H9 (cell line): ENCODE results near the gene PASD1. TPM values are rescaled to one million over a fixed set of nuclear protein-coding genes. Genes with fewer than 3 reads are reported as not detected.

Source experiments
- DNase-seq: peaks from one replicate; pipeline ENCODE4 v3.0.0-alpha.2; 2017
- H2AFZ ChIP-seq: one replicate; pipeline ENCODE4 v1.6.1; 2013; ENCODE audit warnings: mild to moderate bottlenecking, low read length, control low read depth, moderate library complexity
- H2AK5ac ChIP-seq: 2 replicates; pipeline ENCODE4 v1.6.1; 2013; ENCODE audit warnings: low read length, control low read depth, mixed read lengths; ENCODE audit not compliant: insufficient read length
- H2BK120ac ChIP-seq: one replicate; pipeline ENCODE4 v1.6.1; 2013; ENCODE audit warnings: low read depth, mild to moderate bottlenecking, low read length, control low read depth, inconsistent platforms; ENCODE audit not compliant: poor library complexity, severe bottlenecking
- H2BK12ac ChIP-seq: 2 replicates; pipeline ENCODE4 v1.6.1; 2013; ENCODE audit warnings: low read length, control low read depth, mixed read lengths, low read depth; ENCODE audit not compliant: insufficient read length
- H2BK15ac ChIP-seq: 2 replicates; pipeline ENCODE4 v1.6.1; 2013; ENCODE audit warnings: low read depth, low read length, control low read depth
- H2BK20ac ChIP-seq: one replicate; pipeline ENCODE4 v1.6.1; 2013; ENCODE audit warnings: low read depth, mild to moderate bottlenecking, low read length, control low read depth, inconsistent platforms; ENCODE audit not compliant: poor library complexity, severe bottlenecking
- H2BK5ac ChIP-seq: 2 replicates; pipeline ENCODE4 v1.6.1; 2013; ENCODE audit warnings: low read length, control low read depth, mixed read lengths; ENCODE audit not compliant: insufficient read length
- H3K14ac ChIP-seq: 2 replicates; pipeline ENCODE4 v1.6.1; 2013; ENCODE audit warnings: low read length, control low read depth; ENCODE audit not compliant: insufficient read depth
- H3K18ac ChIP-seq: 2 replicates; pipeline ENCODE4 v1.6.1; 2013; ENCODE audit warnings: low read depth, mild to moderate bottlenecking, mixed read lengths, low read length, control low read depth; ENCODE audit not compliant: insufficient read length
- H3K23ac ChIP-seq: 2 replicates; pipeline ENCODE4 v1.6.1; 2013; ENCODE audit warnings: low read length, control low read depth, mixed read lengths, low read depth; ENCODE audit not compliant: insufficient read length
- H3K23me2 ChIP-seq: 2 replicates; pipeline ENCODE4 v1.6.1; 2013; ENCODE audit warnings: low read depth, mild to moderate bottlenecking, mixed read lengths, low read length, control low read depth; ENCODE audit not compliant: insufficient read length, poor library complexity, severe bottlenecking
- H3K27ac ChIP-seq: 2 replicates; pipeline ENCODE4 v1.5.1; 2013; ENCODE audit warnings: low read length, control low read depth, mixed read lengths, low read depth; ENCODE audit not compliant: insufficient read length
- H3K27me3 ChIP-seq: 2 replicates; pipeline ENCODE4 v1.6.1; 2013; ENCODE audit warnings: low read length, control low read depth, inconsistent platforms; ENCODE audit not compliant: insufficient read depth
- H3K4ac ChIP-seq: 2 replicates; pipeline ENCODE4 v1.6.1; 2013; ENCODE audit warnings: low read depth, mild to moderate bottlenecking, control low read depth, inconsistent platforms, low read length, moderate library complexity
- H3K4me1 ChIP-seq: 2 replicates; pipeline ENCODE4 v1.6.1; 2013; ENCODE audit warnings: low read length, control low read depth, inconsistent platforms; ENCODE audit not compliant: insufficient read depth
- H3K4me2 ChIP-seq: 2 replicates; pipeline ENCODE4 v1.6.1; 2013; ENCODE audit warnings: low read length, control low read depth, mixed read lengths; ENCODE audit not compliant: insufficient read length, insufficient read depth
- H3K56ac ChIP-seq: 2 replicates; pipeline ENCODE4 v1.6.1; 2013; ENCODE audit warnings: low read depth, mild to moderate bottlenecking, mixed read lengths, low read length, control low read depth; ENCODE audit not compliant: insufficient read length
- H3K79me1 ChIP-seq: 2 replicates; pipeline ENCODE4 v1.6.1; 2013; ENCODE audit warnings: low read depth, mild to moderate bottlenecking, moderate library complexity, low read length, control low read depth, inconsistent platforms; ENCODE audit not compliant: insufficient read depth, poor library complexity, severe bottlenecking
- H3K79me2 ChIP-seq: 2 replicates; pipeline ENCODE4 v1.6.1; 2013; ENCODE audit warnings: low read length, control low read depth, inconsistent platforms; ENCODE audit not compliant: insufficient read depth
- H3K9ac ChIP-seq: 2 replicates; pipeline ENCODE4 v1.6.1; 2013; ENCODE audit warnings: low read length, control low read depth, mixed read lengths; ENCODE audit not compliant: insufficient read length; ENCODE audit errors: extremely low read depth
- H3K9me3 ChIP-seq: one replicate; pipeline ENCODE4 v1.6.1; 2013; ENCODE audit warnings: low read depth, low read length, inconsistent platforms; ENCODE audit not compliant: control insufficient read depth
- H3T11ph ChIP-seq: one replicate; pipeline ENCODE4 v1.6.1; 2013; ENCODE audit warnings: mild to moderate bottlenecking, low read length, control low read depth, inconsistent platforms
- H4K20me1 ChIP-seq: one replicate; pipeline ENCODE4 v1.6.1; 2013; ENCODE audit not compliant: control insufficient read depth, insufficient read length, insufficient read depth
- H4K5ac ChIP-seq: 2 replicates; pipeline ENCODE4 v1.6.1; 2013; ENCODE audit warnings: low read depth, mild to moderate bottlenecking, mixed read lengths, low read length, control low read depth; ENCODE audit not compliant: insufficient read length
- H4K8ac ChIP-seq: replicated peaks from 2 replicates; pipeline ENCODE4 v1.6.1; 2013; ENCODE audit warnings: low read length, control low read depth, mixed read lengths, low read depth; ENCODE audit not compliant: insufficient read length
- H4K91ac ChIP-seq: 2 replicates; pipeline ENCODE4 v1.6.1; 2013; ENCODE audit warnings: low read depth, mild to moderate bottlenecking, moderate library complexity, mixed read lengths, low read length, control low read depth; ENCODE audit not compliant: insufficient read length
- H3K27ac Mint-ChIP-seq, 3 experiments: 2 replicates in 2 of 3; 3 replicates in 1 of 3; pipeline ENCODE4 v1.8.0; 2020 to 2021; ENCODE audit warnings: mixed read lengths in 3 of 3, mild to moderate bottlenecking in 1 of 3, moderate library complexity in 1 of 3
- H3K27me3 Mint-ChIP-seq: 2 replicates; pipeline ENCODE4 v1.8.0; 2021; ENCODE audit warnings: low read depth, mild to moderate bottlenecking, moderate library complexity, mixed read lengths
- H3K36me3 Mint-ChIP-seq, 3 experiments: 2 replicates in 2 of 3; 3 replicates in 1 of 3; pipeline ENCODE4 v1.8.0; 2020 to 2021; ENCODE audit warnings: low read depth in 3 of 3, mixed read lengths in 3 of 3; ENCODE audit not compliant: insufficient read depth in 1 of 3
- H3K4me1 Mint-ChIP-seq, 2 experiments: 2 replicates each; pipeline ENCODE4 v1.8.0; 2020; ENCODE audit warnings: mixed read lengths in 2 of 2
- H3K4me3 Mint-ChIP-seq, 2 experiments: 2 replicates in 1 of 2; 3 replicates in 1 of 2; pipeline ENCODE4 v1.8.0; 2020 to 2021; ENCODE audit warnings: mild to moderate bottlenecking in 2 of 2, mixed read lengths in 2 of 2, moderate library complexity in 1 of 2
- H3K9me3 Mint-ChIP-seq, 2 experiments: 2 replicates in 1 of 2; 3 replicates in 1 of 2; pipeline ENCODE4 v1.8.0; 2020; ENCODE audit warnings: mild to moderate bottlenecking in 2 of 2, mixed read lengths in 2 of 2, moderate library complexity in 1 of 2
- CTCF ChIP-seq: fragments of 200-600 bp; sonication (generic); conservative IDR thresholded peaks from 3 replicates; pipeline ENCODE4 v1.8.0; 2021; ENCODE audit warnings: antibody characterized with exemption, mild to moderate bottlenecking
- WGBS: extraction: QIAGEN DNeasy Blood & Tissue Kit; methylation state at CpG from one replicate; pipeline ENCODE4 v1.1.7; 2013; ENCODE audit warnings: missing lambda C conversion rate, low lambda C conversion rate, mixed read lengths; ENCODE audit not compliant: insufficient read length; ENCODE audit errors: extremely low coverage; 5-methylcytosine and 5-hydroxymethylcytosine counted together
- total RNA-seq: library from RNA; stranded (reverse); gene quantifications from 2 replicates; pipeline ENCODE4 v1.2.1, GENCODE V29; 2021

Gene PASD1
- total RNA-seq, 1 experiment from 2014 or later = not detected

GRCh38 chrX:151624677-151625076 lies 61.2 kb downstream of the PASD1 start:
- no peak overlapping the region for H2BK15ac ChIP-seq
- Mint-ChIP-seq H3K9me3 (peaks cover 33 to 42% of the 10 kb centered on the region in 2 experiments), H3K4me3 (no peak overlapping the region), H3K27me3 (no peaks in the 10 kb centered on the region; the same call in 1 of the 2 replicates), H3K27ac (no peak overlapping the region), H3K4me1 (no peaks in the 10 kb centered on the region), H3K36me3 (peaks cover 0 to 3% (median 0%) of the 10 kb centered on the region in 3 experiments; a peak in 2 of 7 replicates)
- no CpG with 5 or more reads among the region's 2 CpGs for WGBS
- no peak for DNase-seq
- H3K27ac ChIP-seq = no peak overlapping the region
- no peak overlapping the region for H4K5ac ChIP-seq
- H3K23me2 ChIP-seq = no peaks in the 10 kb centered on the region
- H2BK120ac ChIP-seq = no peak overlapping the region
- no peak overlapping the region for H3K14ac ChIP-seq
- H3K4me2 ChIP-seq = no peak overlapping the region
- no peak overlapping the region for H2AFZ ChIP-seq
- no peak overlapping the region for H3K18ac ChIP-seq
- H2AK5ac ChIP-seq = no peak overlapping the region
- no peak overlapping the region for H2BK20ac ChIP-seq
- no peak overlapping the region for H3K23ac ChIP-seq
- no peaks in the 10 kb centered on the region for H3K79me1 ChIP-seq
- no peaks in the 10 kb centered on the region for H3K4me1 ChIP-seq
- no peaks in the 10 kb centered on the region for H3K79me2 ChIP-seq
- no peak for TF ChIP-seq CTCF
- H3K9ac ChIP-seq = no peak overlapping the region
- H3K56ac ChIP-seq = no peak overlapping the region
- no peaks in the 10 kb centered on the region for H3K27me3 ChIP-seq
- H3T11ph ChIP-seq = no peak overlapping the region
- H2BK5ac ChIP-seq = no peak overlapping the region
- no peak overlapping the region for H4K91ac ChIP-seq
- peaks cover 17% of the 10 kb centered on the region for H3K9me3 ChIP-seq
- no peak overlapping the region for H3K4ac ChIP-seq
- no peak overlapping the region for H2BK12ac ChIP-seq
- no peaks in the 10 kb centered on the region for H4K20me1 ChIP-seq
- no peak overlapping the region for H4K8ac ChIP-seq
